ENCODE data around the gene DBN1.

GRCh38 chr5:177440211-177440989 lies 33.0 kb downstream of the DBN1 start:
- TF ChIP-seq EZH2 (IDR thresholded peaks at IDR 0.05; ENCODE audit: borderline replicate concordance, insufficient read depth, low read depth, low read length, poor library complexity, severe bottlenecking), result no peak
- TF ChIP-seq CTCF (IDR thresholded peaks at IDR 0.05), result no peak

Data from B cell (primary cell).